HUES64 (cell line): Measurements from ENCODE around the gene ANK3.

Source experiments
- H3K27ac ChIP-seq: 2 replicates; pipeline ENCODE4 v1.7.0; 2013; ENCODE audit warnings: low read depth, low read length, inconsistent platforms
- H3K27me3 ChIP-seq: 2 replicates; pipeline ENCODE4 v1.6.1; 2013; ENCODE audit warnings: mild to moderate bottlenecking, low read length; ENCODE audit not compliant: insufficient read depth
- H3K36me3 ChIP-seq: 2 replicates; pipeline ENCODE4 v1.6.1; 2013; ENCODE audit warnings: mild to moderate bottlenecking, low read length; ENCODE audit not compliant: insufficient read depth
- H3K4me1 ChIP-seq: 2 replicates; pipeline ENCODE4 v1.6.1; 2013; ENCODE audit warnings: mild to moderate bottlenecking, low read length, moderate library complexity; ENCODE audit not compliant: insufficient read depth
- H3K4me3 ChIP-seq: 2 replicates; pipeline ENCODE4 v1.5.1; 2013; ENCODE audit warnings: mild to moderate bottlenecking, low read length, moderate library complexity
- H3K9ac ChIP-seq: 2 replicates; pipeline ENCODE4 v1.6.1; 2013; ENCODE audit warnings: mild to moderate bottlenecking, low read depth, low read length
- H3K9me3 ChIP-seq: 2 replicates; pipeline ENCODE4 v1.6.1; 2013; ENCODE audit warnings: low read depth, low read length; ENCODE audit not compliant: insufficient read depth
- WGBS: fragments of 150-250, 120-280 bp; methylation state at CpG from one replicate; pipeline ENCODE4 v1.1.7; 2013; ENCODE audit warnings: missing lambda C conversion rate; 5-methylcytosine and 5-hydroxymethylcytosine counted together

The ANK3 gene

DNA sequence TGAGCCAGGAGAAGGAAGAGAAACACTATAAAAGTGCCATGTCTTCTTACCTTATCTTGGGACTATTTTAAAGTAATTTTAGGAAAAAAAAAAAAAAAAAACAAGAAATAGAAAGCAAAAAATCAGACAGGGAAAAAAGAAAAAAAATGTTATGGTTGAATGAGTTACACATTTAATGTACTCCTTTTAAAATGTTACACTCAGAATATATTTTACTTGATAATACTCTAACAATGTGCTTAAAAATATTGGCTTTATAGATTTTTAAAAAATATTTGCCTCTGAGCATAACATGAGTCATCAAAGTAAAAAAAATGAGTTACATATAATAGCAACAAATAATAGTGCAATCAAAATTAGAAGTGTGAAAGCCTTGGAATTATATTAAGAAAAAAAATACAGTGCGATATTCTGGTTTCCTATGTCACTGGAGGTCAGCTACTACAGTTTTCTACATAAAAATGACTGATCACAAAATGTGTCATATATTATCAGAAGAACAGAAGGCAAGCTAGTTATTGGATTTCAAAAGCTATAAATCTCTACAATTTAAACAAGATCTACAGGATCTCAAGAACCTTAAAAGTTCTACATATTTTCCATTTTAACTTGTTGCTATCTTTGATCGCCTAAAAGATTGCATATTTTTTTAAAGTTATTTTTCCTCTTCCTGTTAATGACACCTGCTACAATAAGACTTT is 252.2 kb downstream of the ANK3 start:
- H3K27ac ChIP-seq = peak overlapping the region; percentile 12; the same call in 1 of the 2 replicates
- 100% methylated on average over 2 of the region's 2 CpGs for WGBS
- H3K36me3 ChIP-seq = peaks cover 12% of the 10 kb centered on the region; the same call in 1 of the 2 replicates
- peaks cover 39% of the 10 kb centered on the region for H3K4me1 ChIP-seq
- H3K27me3 ChIP-seq = no peaks in the 10 kb centered on the region
- no peak overlapping the region for H3K9ac ChIP-seq
- no peaks in the 10 kb centered on the region for H3K9me3 ChIP-seq
- H3K4me3 ChIP-seq = no peak overlapping the region

DNA sequence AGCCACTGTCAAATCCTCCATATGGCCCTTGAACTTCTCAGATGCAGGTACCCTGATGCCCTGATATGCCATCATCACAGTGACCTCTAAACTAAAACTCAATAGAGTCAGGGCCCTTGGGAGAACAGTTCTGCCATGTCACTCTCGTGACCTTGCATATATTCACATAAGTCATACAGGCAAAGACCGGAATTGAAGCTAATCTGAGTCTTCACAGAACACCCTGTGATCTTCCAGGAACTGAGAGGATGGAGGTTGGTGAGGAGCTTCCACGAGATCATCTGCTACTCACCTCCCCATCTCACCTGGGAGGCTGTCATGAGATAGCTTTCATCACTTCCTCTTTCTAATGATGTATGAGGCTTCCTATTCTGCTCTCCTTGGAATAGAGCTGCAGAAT is 254.7 kb downstream of the ANK3 start:
- 92% methylated on average over 2 of the region's 3 CpGs for WGBS
- Histone ChIP-seq H3K27ac (no peak overlapping the region), H3K4me1 (peaks cover 31% of the 10 kb centered on the region), H3K36me3 (peaks cover 12% of the 10 kb centered on the region; the same call in 1 of the 2 replicates), H3K9ac (no peak overlapping the region), H3K27me3 (no peaks in the 10 kb centered on the region), H3K4me3 (no peak overlapping the region), H3K9me3 (no peaks in the 10 kb centered on the region)

DNA sequence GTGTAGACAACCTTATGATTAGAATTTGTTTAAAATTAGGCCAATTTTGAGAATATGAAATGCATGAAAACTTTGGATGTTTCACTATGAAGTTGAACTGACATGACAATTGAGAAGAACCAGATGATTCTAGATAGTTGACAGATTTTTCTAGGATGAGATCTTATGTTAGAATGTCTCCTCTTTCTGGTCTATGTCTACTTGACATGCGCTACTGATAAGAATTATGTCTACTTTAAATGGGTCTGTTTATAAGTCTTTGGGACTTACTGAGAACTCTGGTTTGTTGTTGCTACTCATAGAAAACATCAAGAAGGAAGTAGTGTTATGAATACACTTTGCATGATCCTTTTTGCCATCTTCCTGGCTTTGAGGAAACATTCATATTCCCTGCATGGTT is 255.1 kb downstream of the ANK3 start:
- H3K4me1 ChIP-seq = peaks cover 36% of the 10 kb centered on the region
- no peak overlapping the region for H3K9ac ChIP-seq
- no peaks in the 10 kb centered on the region for H3K27me3 ChIP-seq
- no peak overlapping the region for H3K4me3 ChIP-seq
- 100% methylated on average over 1 of the region's 1 CpG for WGBS
- no peaks in the 10 kb centered on the region for H3K9me3 ChIP-seq
- no peak overlapping the region for H3K27ac ChIP-seq
- H3K36me3 ChIP-seq = peaks cover 12% of the 10 kb centered on the region; the same call in 1 of the 2 replicates

DNA sequence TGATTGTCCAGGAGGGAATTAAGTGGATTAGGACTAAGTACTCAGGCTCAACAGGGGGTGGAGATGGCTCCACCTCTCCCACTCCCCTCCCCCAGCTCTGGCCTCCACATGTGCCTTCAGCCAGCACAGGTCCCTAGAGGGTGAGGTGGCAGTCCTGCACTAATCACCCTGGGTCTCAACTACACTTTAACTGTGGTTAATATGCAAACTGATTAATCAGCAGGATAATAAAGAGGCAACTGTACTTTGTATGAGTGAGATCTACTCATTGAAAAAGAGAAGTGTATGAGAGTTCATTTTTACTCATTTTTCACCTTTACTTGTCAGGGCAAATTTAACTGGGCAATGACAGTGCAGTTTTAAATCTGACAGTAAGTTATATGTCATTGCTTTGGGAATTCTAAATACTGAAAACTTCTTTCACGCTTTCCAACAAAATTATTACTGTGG is 259.5 kb downstream of the ANK3 start:
- Histone ChIP-seq H3K4me1 (peaks cover 12% of the 10 kb centered on the region), H3K36me3 (peaks cover 12% of the 10 kb centered on the region; the same call in 1 of the 2 replicates), H3K27ac (peak overlapping the region; percentile 34), H3K9ac (peak overlapping the region; percentile 38; the same call in 1 of the 2 replicates), H3K4me3 (no peak overlapping the region), H3K9me3 (no peaks in the 10 kb centered on the region), H3K27me3 (no peaks in the 10 kb centered on the region)
- no CpG with 5 or more reads among the region's 1 CpG for WGBS

DNA sequence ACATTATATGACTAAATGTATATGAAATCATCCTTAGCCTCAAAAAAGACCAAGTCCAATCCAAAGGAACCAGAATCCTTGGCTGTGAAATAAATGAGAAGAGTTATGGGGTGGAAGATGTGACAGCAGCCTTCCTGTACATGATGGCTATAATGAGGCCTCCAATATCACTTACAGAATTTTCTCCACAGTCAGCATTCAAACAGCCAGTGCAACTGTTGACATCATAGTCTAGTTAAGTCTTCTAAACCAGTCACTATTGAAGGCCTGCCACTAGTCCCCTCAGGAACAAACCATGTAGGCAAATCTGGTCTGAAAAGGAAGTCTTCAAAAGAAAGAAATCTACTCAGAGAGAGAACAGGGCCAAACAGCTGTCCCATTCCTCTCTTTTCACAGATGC is 263.8 kb downstream of the ANK3 start:
- H3K9me3 ChIP-seq = no peaks in the 10 kb centered on the region
- H3K4me1 ChIP-seq = peaks cover 12% of the 10 kb centered on the region
- H3K27me3 ChIP-seq = no peaks in the 10 kb centered on the region
- no peak overlapping the region for H3K4me3 ChIP-seq
- H3K36me3 ChIP-seq = no peaks in the 10 kb centered on the region
- H3K27ac ChIP-seq = no peak overlapping the region
- H3K9ac ChIP-seq = no peak overlapping the region

DNA sequence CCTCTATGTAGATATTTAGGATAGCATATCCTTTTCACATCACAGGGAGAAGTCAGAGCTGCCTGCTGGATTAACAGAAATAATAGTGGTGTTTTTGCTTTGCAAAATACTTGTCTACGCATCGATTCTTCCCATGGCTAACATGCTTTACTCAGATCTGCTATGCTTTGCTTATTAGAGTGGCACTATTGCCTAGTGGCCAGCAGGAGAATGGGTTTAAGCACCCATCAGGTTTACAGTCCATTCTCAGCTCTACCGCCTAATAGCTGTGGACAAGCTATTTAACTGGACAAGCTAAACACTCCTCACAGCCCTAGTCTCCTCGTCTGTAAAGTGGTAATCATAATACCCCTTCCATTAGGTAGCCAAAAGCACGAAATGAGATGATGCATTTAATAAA is 265.1 kb downstream of the ANK3 start:
- no peak overlapping the region for H3K9ac ChIP-seq
- H3K27me3 ChIP-seq = no peaks in the 10 kb centered on the region
- H3K4me1 ChIP-seq = no peaks in the 10 kb centered on the region
- WGBS = 74% methylated on average over 5 of the region's 5 CpGs
- no peaks in the 10 kb centered on the region for H3K9me3 ChIP-seq
- H3K36me3 ChIP-seq = no peaks in the 10 kb centered on the region
- H3K4me3 ChIP-seq = no peak overlapping the region
- H3K27ac ChIP-seq = no peak overlapping the region

DNA sequence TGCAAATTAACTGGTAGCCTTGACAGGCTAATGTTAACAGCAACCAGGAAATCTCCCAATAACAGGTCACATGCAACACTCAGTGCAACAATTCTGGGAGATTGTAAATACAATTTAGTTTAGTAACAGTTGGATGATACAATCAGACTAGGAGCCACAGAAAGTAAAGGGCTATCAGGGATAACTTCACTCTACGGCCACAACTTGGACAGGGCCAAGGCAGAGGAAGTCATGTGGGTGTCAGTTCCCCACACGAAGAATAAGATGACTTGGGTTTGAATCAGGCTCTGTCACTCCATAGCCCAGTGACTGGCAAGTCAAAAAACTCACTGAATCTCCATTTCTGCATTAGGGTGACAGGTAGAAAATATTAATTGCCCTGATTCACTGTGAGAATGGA is 266.0 kb downstream of the ANK3 start:
- Histone ChIP-seq H3K9me3 (no peaks in the 10 kb centered on the region), H3K9ac (no peak overlapping the region), H3K36me3 (no peaks in the 10 kb centered on the region), H3K4me1 (no peaks in the 10 kb centered on the region), H3K27me3 (no peaks in the 10 kb centered on the region), H3K4me3 (no peak overlapping the region), H3K27ac (no peak overlapping the region)
- WGBS = 90% methylated on average over 2 of the region's 2 CpGs

DNA sequence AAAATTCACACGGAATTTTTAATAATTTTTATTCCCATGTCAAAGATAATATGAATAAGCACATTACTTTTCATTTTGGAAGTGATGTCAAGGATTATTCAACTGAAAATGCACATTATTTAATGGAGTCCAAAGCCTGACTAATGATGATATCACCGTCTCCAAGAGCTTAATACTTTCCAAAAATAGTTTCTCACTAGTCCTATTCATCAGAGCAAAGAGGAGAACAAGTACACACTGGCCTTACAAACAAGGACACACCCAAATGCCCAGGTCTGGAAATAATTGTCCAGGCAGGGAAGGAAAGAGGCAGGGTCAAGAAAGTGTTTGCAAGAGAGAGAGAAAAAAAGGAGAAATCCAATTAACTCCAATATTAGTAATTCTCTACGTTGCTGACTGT is 266.5 kb downstream of the ANK3 start:
- no peak overlapping the region for H3K9ac ChIP-seq
- no peaks in the 10 kb centered on the region for H3K4me1 ChIP-seq
- H3K4me3 ChIP-seq = no peak overlapping the region
- H3K36me3 ChIP-seq = no peaks in the 10 kb centered on the region
- 100% methylated on average over 1 of the region's 3 CpGs for WGBS
- no peaks in the 10 kb centered on the region for H3K9me3 ChIP-seq
- H3K27ac ChIP-seq = no peak overlapping the region
- no peaks in the 10 kb centered on the region for H3K27me3 ChIP-seq

DNA sequence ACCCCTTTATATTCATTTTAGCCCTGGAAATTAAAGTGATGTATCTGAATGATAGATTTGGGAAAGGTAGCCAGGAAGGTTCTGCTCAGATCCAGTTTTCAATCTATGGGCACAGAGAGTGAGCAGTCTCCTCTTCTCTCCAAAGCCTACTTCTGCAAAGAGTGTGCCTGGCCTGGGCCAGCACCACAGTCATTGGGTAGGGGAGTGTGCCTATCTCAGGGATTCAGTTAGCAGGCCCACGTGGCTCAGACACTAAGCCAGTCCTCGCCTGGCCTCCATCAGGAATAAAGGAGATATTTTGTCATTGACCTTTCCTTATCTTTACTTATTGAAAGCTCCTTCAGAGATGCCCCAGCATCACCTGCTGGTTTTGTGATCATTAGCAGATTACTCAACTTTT is 267.5 kb downstream of the ANK3 start:
- H3K4me3 ChIP-seq = no peak overlapping the region
- no peak overlapping the region for H3K9ac ChIP-seq
- no peaks in the 10 kb centered on the region for H3K4me1 ChIP-seq
- 91% methylated on average over 2 of the region's 2 CpGs for WGBS
- no peak overlapping the region for H3K27ac ChIP-seq
- no peaks in the 10 kb centered on the region for H3K27me3 ChIP-seq
- no peaks in the 10 kb centered on the region for H3K9me3 ChIP-seq
- H3K36me3 ChIP-seq = no peaks in the 10 kb centered on the region

DNA sequence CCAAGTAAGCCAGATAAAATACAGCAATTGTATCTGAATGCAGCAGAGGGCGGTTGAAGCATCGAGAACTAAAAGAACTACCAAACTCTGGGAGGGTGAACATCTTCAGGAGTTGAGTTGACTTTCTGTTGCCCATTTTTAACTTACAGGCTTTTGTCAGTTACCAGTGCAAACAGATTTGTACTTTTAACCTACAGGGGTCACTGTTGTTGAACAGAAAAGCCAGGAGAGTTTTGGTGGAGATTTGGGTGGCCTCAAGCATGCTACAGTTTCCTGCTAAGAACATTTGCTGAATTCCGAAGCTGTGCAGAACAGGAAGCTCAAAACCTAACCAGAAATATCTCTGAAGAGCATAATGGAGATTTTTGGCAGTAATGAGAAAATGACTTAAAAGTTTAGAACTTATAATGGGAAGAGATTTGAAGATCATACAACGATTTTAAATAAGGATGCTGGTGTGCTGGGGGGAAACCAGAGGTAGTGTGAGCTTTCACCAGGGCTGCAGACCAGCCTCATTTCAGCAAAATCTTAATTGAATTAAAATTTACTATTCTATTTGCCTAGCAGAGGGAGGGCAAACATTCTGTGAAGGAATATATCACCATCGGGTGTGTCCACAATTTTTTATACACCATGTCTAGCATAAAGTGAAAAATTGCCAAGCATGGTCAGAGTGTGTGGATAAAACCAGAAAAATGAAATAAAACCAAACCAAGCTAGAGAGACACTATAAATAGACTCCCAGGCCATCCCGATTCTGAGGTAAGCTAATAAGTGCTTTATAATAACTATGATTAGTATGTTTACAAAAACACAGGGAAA is 274.7 kb downstream of the ANK3 start:
- H3K9ac ChIP-seq = no peak overlapping the region
- H3K36me3 ChIP-seq = peaks cover 8% of the 10 kb centered on the region; the same call in 1 of the 2 replicates
- H3K4me3 ChIP-seq = no peak overlapping the region
- H3K4me1 ChIP-seq = no peaks in the 10 kb centered on the region
- H3K27me3 ChIP-seq = no peaks in the 10 kb centered on the region
- no peaks in the 10 kb centered on the region for H3K9me3 ChIP-seq
- H3K27ac ChIP-seq = no peak overlapping the region
- 66% methylated on average over 5 of the region's 6 CpGs for WGBS

DNA sequence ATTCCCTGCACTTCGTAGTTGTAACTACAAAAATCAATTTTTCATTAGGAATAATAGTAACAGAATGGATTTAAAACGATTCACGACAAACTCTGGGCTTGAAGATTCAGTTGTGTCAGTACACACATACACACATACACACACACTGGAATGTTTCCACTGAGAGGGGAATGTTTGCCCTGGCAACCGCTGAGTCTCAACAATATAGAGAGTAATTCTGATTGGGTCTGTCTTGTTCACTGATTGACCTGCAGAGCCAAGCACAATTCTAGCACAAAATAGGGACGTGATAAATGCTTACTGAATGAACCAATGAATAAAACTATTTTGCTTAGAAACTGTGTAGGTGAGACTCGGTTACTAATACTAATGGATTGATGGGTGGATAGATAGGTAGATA is 278.9 kb downstream of the ANK3 start:
- Histone ChIP-seq H3K4me3 (no peak overlapping the region), H3K9me3 (no peaks in the 10 kb centered on the region), H3K36me3 (peaks cover 24% of the 10 kb centered on the region), H3K4me1 (no peaks in the 10 kb centered on the region), H3K27me3 (no peaks in the 10 kb centered on the region), H3K9ac (no peak overlapping the region), H3K27ac (no peak overlapping the region)
- WGBS = 79% methylated on average over 6 of the region's 6 CpGs
